Medulla oblongata (tissue), 1 donor: ENCODE measurements around the gene TTLL11.
"Not testable (repeated sequence)": the region's sequence is repeated elsewhere in the genome, so short reads cannot be mapped to it uniquely, and the experiment has no call there.

Source experiments
- DNase-seq: peaks from one replicate; pipeline ENCODE4 v3.0.0-alpha.2; 2015; ENCODE audit errors: extremely low spot score

TTLL11 gene

DNA sequence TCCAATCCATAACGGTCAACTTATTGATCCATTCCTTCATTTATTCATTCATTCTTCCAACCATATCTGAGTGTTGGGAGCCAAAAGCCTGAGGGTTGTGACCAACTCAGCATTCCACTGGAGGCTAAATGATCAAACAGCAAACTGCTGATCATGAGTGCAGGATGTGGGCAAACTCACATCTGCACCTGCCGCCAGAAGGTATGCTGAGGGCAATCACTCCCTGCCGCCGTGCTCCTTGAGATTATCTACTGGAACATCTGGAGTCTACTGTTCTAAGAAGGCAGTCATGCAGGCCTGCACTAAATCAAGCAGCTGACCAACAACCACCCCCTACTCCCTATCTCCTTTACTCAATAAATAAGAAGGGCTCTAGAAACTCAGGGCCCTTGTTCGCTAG is 184.0 kb downstream of the TTLL11 start:
- DNase-seq, result no peak

DNA sequence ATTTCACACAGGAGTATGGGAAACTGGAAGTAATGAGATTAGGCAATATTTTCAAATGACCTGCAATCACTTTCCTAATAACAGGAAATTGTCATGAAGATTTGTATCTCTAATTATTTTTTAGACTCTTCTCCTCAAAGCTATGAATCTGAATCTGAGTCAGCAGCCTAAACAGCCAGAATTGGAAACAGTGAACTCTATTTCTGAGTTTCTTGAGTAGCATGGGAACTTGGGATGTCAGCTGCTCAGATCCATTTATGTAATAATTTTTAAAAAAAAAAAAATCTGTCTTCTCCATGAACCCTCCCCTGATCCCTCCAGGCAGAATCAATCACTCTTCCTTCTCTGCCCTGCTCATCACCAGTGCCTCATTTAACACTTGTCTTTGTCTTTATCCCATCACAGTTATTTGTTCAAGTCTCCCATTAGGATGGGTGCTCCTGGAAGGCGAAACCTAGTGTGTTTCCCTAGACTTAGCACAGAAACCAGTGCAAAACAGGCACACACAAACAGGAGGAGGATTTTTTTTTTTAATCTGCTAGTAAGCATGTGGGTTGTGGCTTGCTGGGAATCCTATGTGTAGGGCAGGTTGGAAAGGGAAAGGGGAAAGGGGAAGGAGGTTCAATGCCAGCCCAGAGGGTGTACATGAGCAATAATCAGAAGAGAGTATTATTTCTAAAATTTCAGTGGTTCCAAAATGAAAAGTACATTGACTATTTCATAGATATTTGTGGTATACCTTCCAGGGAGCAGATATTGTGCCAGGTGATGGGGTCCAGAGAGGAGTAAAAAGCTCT is 186.8 kb downstream of the TTLL11 start:
- DNase-seq, result no peak

DNA sequence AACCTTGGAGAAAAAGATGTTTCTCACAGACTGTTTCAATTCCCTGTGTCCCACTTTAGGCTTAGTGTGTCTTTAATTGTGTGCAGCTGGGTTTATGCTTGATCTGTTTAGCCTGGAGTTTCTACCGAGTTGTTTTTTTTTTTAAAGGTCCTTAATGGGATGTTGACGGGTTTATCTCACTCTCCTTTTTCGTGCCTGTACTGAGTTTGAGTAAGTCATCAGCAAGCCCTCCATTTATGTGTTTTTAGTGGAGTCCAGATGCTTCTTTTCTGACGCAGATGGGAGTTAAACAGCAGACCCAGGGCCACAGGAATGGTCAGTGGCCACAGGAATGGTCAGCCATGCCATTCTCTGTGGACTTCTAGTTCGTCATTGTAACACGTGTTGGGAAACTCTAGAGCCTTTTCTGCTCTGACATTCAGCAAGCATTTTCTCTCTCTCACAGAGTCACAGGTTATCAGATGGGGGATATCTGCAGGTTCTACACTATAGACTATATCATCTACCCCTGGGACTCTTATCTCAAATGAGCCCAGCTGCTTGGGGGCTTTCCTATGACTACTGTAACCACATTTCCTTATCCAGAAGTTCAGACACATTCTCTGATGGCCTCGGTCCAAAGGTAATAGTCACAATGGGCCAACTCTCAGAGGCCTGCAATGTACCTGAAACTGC is 190.5 kb downstream of the TTLL11 start:
- DNase-seq, result no peak

DNA sequence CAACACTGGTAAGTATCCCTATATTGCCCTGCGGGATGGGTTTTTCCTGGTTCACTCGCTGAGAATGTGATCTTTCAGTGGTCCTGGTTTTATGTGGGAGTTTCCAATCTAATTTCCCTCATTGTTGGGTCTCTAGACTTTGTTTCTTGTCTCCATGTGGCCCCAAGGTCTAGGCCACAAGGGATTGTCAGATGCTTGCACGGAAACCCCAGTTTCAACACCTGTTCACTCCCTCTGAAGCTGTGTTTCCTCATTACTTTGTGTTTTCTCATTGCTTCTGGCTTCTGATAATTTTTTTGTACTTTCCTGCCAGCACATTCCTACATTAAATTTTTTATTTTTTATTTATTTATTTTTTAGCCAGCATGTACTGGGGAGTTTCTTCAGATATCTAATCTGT is 191.5 kb downstream of the TTLL11 start:
- DNase-seq, result no peak

DNA sequence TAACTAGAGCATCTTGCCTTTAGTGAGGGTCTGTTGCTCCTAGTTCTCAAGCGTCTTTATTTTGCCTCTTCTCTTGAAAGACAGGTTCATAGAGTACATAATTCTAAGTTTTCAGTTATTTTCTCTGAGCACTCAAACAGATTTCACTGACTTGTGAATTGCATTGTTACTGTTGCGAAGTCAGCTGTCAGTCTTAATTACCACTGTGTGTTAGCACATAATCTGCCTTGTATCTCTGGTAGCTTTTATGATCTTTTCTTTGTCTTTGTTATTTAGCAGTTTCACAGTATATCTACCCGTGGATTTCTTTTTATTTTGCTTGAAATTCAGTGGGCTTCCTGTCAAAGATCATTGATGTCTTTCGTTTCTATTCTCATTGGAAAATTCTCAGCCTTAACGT is 192.9 kb downstream of the TTLL11 start:
- DNase-seq, result no peak

DNA sequence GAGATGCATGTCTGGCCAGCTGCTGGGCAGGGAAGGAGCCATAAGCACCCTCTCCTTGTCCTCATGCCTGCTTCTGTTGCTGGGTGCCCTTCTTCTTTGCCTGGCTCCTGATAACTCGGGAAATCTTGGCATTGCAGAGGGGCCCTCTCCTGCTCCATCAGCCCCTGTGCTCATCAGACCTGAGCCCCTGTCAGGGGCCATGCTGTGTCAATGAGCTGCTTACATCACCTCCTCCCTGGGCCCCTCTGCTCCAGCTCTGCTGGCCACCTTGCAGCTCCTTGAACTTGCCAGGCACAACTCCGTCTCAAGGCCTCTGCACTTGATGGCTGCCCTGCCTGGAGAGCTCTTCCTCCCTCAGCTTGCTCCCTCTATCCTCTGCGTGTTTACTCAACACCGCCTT is 194.3 kb downstream of the TTLL11 start:
- no peak for DNase-seq

DNA sequence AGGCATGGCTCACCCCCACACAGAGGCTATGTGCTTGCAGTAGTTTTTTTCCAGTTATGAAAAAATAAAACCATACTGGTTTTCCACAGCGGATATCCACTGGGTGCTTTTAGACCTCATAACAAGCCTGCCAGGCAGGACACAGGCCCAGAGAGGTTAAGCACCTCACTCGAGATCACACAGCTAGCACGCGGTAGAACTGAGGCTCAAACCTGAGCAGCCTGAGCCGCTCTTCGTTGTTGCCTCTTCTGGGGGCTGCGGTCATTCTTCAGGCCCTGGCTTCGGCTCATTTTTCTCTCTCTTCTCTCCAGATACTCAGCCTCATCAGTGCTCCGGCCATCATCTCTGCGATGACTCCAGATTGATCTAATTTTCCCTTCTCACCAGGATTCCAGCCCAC is 196.0 kb downstream of the TTLL11 start:
- no peak for DNase-seq

DNA sequence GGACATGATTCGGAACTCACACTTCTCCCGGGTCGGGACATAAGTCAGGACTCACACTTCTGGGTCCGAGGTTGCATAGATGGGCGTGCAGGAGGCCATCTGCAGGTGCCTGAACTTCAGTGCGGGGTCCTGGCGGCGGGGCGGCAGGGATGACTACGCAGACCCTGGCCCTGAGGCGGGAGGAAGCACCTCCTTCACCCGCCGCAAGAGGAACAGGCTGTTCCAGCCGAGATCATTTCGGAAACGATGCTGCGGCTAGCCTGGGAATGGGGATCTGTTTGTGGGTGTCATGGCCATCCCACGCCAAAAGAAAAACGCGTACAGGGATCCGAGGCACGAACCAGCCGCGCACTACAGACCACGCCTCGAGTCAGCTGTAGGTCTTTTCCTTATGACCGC is 196.6 kb downstream of the TTLL11 start:
- no peak for DNase-seq

DNA sequence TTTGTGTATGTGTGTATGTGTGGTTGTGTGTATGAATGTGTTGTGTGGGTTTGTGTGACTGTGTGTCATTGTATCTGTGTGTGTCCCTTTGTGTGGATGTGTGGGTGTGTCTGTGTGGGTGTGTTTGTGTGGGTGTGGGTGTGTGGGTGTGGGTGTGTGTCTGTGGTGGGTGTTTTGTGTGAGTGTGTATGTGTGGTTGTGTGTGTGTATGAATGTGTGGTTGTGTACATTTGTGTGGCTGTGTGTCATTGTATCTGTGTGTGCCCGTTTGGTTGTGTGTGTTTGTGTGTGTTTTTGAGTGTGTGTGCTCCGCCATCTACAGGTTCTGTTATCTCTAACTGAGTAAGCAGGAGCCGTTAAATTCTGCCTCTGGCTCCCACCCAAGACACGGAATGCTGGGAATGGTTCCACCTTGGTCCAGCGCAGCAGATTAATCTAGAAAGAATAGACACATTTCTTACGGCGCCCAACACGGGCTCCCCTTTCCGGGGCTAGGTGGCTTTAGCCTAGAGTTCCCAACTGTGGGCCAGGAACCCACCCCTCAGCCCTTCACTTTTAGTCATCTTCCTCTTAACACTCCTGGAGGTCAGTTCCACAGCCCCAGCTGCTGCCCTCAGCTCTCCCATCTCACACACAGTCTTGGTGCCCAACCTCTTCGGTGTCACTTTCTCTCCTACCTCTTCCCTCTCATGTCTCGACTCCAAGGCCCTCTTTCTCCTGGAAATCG is 197.1 kb downstream of the TTLL11 start:
- no peak for DNase-seq

DNA sequence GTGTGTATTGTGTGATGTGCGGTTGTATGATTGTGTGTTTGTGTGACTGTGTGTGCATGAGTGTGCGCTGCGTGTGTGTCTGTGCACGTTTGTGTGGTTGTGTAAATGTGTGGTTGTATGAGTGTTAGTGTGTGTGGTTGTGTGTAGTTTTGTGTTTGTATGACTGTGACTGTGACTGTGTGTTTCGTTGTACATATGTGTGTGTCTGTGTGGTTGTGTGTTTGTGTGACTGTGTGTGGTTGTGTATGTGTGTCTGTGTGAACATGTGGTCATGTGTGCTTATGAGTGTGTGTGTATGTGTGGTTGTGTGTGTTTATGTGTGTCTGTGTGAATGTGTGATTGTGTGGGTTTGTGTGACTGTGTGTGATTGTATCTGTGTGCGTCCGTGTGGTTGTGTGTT is 197.8 kb downstream of the TTLL11 start:
- DNase-seq, result no peak

DNA sequence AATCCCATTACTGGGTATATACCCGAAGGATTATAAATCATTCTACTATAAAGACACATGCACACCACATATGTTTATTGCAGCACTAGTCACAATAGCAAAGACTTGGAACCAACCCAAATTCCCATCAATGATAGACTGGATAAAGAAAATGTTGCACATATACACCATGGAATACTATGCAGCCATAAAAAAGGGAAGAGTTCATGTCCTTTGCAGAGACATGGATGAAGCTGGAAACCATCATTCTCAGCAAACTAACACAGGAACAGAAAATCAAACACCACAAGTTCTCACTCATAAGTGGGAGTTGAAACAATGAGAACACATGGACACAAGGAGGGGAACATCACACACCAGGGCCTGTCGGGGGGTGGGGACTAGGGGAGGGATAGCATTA is 198.7 kb downstream of the TTLL11 start:
- not testable (repeated sequence) for DNase-seq

DNA sequence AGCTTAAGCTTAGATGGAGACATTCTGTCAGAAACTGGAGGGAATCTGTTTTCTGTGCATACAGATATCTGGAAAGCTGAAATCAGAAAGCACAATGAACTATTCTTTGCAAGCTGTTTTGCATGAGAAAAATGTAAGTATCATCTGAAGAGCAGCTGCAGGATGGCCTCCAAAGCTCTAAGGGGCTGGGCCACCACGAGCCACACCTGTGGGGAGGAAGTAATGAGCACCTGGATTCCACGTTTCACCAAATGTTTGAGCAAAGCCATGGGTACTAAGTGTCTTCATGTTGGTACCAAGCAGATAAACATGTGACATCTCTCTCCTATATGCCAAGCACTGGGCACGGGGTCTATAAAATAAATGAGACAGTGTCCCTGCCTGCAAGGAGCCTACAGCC is 199.3 kb downstream of the TTLL11 start:
- DNase-seq, result no peak

DNA sequence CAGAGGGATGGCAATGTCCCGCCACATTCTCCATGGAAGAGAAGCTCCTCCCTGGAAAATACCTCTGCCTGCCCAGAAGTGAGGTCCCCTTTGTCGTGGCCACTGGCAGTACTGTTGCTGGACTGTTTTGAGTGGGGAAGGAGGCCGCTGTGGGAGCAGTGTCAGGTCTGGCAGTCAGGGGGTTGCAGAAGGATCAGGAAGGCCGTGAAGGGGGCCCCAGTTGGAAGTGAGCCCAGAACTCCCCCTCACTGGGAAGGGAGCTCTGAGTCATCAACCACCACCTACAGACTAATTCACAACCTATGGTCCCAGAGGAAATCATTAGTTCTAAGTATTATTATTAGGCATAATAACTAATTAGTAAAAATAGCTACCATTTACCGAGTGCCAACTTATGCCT is 200.4 kb downstream of the TTLL11 start:
- DNase-seq, result no peak

DNA sequence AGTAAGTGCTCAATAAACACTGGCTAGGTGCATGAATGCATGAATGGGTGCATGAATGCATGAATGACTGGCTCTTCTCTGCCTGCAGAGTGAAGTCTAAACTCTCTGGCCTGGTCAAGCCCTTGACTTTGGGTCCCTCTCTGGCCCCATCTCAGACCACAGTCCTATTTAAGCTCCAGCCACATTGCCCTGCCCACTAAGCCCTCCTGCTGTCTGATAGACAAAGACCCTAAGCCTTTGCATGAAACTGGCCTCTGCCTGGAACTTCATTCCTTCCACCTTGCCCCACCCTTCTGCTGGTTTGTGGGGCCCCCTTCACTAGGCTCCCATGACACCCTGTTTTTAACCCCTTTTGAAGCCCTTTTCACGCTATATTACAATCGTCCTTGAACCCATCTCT is 202.4 kb downstream of the TTLL11 start:
- no peak for DNase-seq

DNA sequence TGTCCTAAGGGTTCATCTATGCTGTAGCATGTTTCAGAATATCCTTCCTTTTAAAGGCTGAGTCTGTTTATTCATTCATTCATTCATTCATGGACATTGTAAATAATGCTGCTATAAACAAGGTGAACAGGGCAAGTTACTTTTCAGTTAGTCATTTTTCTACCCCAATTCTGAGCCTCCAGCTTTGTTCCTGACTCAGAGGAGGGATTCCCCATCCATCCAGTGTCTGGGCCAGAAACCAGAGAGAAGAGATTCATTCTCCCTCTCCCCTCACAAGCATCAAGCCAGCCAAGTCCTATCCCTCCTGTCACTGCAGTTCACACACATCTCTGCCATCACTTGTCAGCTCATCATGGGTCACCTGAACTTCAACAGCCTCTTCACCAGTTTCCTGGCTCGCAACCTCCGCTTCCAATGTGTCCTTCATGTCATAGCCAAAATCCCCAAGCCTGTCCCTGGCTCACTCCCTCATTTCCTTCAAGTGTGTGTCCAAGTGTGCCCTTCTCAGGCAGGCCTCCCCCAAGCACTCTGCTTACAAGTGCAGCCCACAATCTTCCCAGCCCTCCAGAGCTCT is 203.0 kb downstream of the TTLL11 start:
- DNase-seq, result no peak

DNA sequence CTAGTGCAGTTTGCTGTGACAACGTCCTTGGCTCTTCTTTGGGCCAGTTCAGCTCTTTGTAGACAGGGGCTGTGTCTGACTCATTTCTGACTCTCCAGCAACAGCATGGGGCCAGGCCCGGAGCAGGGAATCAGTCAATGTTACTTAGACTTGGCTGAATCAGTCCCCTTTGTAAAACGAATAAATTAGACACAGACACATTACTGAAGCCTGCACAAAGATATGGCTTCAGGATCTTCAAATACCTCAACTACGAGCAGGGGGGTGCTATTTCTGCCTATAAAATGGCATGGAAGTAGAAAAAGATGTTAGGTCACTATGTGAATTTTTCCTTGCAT is 204.7 kb downstream of the TTLL11 start:
- DNase-seq, result peak; percentile 56

DNA sequence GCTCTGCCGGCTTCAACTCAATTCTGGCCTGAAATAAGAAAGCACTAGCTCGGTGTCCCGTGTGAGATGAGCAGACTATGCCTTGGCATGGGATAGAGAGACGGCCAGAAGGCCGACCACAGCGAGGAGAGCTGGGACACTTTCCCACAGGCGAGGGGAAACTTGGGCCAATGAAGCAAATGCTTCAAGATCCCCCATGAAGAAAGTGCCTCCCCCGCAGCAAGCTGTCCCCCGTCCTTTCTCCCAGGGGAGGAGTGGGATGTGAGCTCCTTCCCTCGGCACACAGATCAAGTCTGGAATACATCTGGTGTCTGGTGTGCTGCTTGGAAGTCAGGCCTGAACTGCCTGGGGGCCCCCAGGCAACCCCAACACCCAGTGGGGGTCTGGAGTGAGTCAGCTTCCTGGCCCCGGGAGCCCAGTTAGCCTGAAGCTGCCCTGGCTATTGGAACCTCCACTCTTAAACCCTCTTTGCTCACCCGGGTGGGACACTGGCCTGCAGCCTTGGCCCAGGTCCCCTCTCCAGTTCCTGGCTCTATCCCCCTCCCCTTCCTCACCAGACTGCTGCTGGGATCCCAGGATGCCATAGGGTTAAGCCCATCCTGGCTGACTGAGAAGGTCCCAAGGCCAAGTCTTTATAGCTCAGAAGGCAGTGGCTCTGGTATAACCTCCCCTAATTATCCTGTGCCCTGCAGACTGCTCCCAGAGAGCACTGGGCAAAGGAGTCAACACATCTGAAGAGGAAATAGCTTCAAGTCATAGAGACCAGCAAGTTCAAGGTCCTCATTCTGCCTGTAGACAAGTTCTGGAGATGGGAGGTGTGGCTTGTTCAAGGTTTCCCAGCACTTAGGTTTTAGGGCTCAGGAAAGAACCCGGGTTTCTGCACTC is 205.3 kb downstream of the TTLL11 start:
- DNase-seq, result no peak

DNA sequence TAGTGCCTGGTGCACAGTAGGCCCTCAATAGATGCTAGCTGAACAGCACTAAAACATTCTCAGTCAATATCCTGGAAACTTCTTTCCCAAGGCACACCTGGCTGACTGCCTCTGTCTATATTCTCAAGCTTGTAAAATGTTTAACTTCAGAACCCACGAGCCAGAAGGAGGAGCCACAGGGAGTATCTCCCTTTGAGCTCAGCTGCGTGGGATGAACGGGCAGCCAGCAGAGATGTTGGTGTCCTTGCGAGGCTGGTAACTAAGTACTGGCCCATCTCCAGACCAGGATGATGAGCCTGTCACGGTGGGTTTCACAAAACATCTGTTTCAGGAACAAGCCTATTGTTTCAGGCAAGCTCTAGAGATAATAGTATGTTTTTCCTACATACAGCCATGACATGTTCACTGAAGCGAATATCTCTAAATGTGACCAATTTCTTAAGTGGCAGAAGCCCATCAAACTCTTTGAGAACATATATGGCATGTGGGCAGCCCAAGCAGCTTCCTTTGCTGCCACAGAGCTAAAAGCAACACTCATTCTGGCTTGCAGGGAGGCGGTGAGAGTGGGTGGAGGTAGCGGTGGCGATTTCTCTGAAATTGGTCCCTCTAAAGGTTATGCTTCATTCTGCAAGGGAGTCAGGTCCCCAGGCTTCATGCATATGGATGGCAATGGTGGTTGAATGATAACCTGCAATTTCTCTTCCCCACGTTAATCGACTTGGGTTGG is 206.2 kb downstream of the TTLL11 start:
- no peak for DNase-seq

DNA sequence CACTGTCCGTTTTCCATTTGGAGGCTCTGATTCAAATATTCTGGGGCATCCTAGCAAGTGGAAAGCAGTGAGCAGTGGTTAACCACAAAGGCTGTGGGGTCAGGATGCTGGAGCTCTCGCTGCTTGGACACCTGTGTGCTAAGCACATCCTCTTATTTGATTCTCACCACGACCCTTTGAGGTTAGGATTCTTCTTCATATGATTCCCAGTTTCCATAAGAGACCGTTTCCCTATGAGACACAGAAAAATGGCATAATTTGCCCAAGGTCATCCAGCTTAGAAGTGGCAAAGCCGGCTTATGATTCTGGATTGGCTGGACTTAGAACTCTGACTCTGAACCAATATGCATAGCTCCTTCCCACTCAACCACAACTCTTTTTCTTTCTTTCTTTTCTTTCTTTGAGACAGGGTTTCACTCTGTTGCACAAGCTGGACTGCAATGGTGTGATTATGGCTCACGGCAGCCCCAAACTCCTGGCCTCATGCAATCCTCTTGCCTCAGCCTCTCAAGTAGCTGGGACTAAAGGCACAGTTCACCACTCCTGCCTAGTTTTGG is 207.7 kb downstream of the TTLL11 start:
- no peak for DNase-seq

DNA sequence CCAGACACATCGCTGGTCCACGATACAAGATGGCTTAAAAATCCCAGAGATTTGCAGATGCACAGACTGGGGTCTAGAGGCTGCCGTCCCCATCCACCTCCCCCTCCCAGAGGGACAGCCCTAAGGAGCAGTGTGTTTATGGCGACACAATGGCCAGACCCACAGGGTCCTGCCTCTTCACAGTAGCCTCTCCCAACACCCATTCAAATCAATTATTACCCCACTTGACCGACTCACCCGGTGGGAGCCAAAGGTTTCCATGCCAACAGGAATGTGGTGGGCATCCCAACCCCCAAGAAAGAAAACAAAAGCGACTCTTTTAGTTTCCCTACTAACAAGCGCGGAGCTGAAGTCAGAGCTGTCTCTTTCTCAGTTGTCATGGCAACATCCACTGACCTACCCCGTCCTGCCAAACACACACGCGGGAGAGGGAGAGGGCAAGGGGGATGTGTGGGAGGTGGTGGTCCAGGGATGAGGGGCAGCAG is 209.0 kb downstream of the TTLL11 start:
- DNase-seq, result peak; percentile 79
